DOHH2 (cell line): Measurements from ENCODE around the gene TMX2.

ENCODE experiments used
- CTCF ChIP-seq: fragments of 200-600 bp; sonication (generic); IDR thresholded peaks from one replicate; pipeline ENCODE4 v1.5.1; 2014; ENCODE audit warnings: antibody characterized with exemption, mild to moderate bottlenecking, low read depth, low read length; ENCODE audit not compliant: poor library complexity, severe bottlenecking
- EZH2phosphoT487 ChIP-seq: fragments of 200-600 bp; sonication (generic); IDR thresholded peaks from 2 replicates; pipeline ENCODE4 v1.6.1; 2017; ENCODE audit warnings: borderline replicate concordance, mild to moderate bottlenecking, antibody characterized with exemption, low read length, moderate library complexity, mixed read lengths

DNA sequence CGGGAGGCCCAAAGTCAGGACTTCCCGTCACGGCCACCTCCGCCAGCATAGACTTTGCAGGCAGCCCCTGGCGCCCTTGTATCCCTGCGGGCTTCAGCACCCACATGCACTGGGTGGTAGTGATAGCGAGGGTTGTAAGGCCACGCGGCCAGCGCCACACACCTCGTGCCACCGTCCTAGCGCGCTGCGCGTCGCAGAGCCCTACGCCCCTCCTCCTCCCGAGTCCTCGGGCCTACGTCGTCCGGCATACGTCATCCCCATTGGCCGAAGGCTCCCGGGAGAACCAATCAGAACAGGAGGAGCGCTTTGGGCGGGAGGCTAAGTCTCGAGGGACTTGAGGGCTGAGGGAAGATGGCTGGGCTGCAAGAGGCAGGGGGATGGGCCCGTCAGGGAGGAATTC, 40.6 kb downstream of the TMX2 start:
- no peak for TF ChIP-seq CTCF
- no peak for TF ChIP-seq EZH2phosphoT487
